Activated CD4-positive, alpha-beta T cell treated with anti-CD3 and anti-CD28 coated beads for 24 hours (primary cell): Measurements from ENCODE around the gene MAOA.

Experiments used
- DNase-seq, 2 donors: peaks; one replicate each; pipeline ENCODE4 v3.0.0-alpha.2; 2020; ENCODE audit warnings: low read depth in 2 of 2

MAOA gene

GRCh38 chrX:43758044-43758443 lies 101.9 kb downstream of the MAOA start:
- no peak for DNase-seq

- DNase-seq = no peak
Observed at GRCh38 chrX:43785930-43786591, 130.0 kb downstream of the MAOA start.
